PC-3 (cell line): ENCODE measurements around the gene PTDSS2.

Experiments used
- EZH2 ChIP-seq: fragments of 300-600 bp; sonication (generic); IDR thresholded peaks from one replicate; pipeline ENCODE4 v1.6.1; 2017; ENCODE audit warnings: antibody characterized with exemption, mild to moderate bottlenecking, low read length; ENCODE audit not compliant: unreplicated experiment
- TF ChIP-seq, protein P1 (sequence below): fragments of 300-600 bp; sonication (generic); conservative IDR thresholded peaks from 2 replicates; pipeline ENCODE4 v1.5.1; 2017; ENCODE audit warnings: antibody characterized with exemption, low read depth, mild to moderate bottlenecking, low read length

DNA sequence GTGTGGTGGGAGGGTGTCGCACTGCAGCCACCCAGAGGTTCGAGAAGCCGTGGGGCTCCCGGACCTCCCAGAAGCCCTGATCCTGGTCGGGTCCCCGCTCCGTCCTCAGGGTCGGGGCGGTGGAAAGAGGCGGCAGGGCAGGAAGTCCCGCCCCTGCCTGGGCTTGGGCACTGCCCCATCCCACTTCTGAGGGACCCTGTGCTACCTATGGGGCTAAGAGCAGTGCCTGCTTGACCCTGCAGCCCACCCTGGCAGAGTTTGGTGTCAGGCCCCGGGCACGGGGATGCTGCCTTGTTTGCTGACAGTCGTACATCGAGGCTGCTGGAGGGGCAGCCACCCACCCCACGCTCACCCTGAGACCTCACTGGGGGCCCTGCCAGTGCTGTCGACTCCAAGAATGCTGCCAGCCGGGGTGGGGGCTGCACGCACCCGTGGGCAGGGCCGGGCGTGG, 37.5 kb downstream of the PTDSS2 start:
- TF ChIP-seq, protein P1, sequence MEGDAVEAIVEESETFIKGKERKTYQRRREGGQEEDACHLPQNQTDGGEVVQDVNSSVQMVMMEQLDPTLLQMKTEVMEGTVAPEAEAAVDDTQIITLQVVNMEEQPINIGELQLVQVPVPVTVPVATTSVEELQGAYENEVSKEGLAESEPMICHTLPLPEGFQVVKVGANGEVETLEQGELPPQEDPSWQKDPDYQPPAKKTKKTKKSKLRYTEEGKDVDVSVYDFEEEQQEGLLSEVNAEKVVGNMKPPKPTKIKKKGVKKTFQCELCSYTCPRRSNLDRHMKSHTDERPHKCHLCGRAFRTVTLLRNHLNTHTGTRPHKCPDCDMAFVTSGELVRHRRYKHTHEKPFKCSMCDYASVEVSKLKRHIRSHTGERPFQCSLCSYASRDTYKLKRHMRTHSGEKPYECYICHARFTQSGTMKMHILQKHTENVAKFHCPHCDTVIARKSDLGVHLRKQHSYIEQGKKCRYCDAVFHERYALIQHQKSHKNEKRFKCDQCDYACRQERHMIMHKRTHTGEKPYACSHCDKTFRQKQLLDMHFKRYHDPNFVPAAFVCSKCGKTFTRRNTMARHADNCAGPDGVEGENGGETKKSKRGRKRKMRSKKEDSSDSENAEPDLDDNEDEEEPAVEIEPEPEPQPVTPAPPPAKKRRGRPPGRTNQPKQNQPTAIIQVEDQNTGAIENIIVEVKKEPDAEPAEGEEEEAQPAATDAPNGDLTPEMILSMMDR, result no peak
- no peak for TF ChIP-seq EZH2
